ENCODE measurements around the gene FHAD1.

The FHAD1 gene

DNA sequence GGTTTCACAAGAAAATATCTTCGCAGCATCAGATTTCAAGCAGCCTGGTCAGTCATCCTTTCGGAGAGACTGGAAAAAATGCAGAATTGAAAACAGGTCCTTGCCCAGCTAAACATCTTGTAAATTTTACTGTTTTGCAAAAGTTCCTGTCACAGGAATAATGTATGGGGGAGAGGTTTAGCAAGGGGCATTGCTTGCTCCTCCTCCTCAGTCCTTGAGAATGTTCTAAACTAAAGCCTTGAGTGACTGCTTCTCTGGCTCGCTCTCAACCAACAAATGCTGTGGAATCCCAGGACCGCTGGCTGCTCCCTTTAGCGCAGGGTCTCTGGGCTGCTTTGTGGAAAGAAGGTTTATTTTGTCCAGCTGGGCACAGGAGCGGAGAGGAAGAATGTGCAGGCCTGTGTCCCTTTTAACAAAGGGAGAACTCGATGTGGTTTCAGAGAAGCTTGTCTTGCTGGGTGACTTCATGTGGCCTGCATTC is 33.6 kb upstream of the FHAD1 start:
- H3K27me3 ChIP-seq (ENCODE audit: low read depth, low read length) = peaks cover 12% of the 10 kb centered on the region; the same call in 1 of the 2 replicates
- H3K36me3 ChIP-seq (replicated peaks; ENCODE audit: low read depth, low read length) = no peaks in the 10 kb centered on the region
- H4K20me1 ChIP-seq (ENCODE audit: insufficient read depth, low read length) = no peaks in the 10 kb centered on the region
- H3K9ac ChIP-seq (ENCODE audit: low read length) = no peak overlapping the region
- H3K27ac ChIP-seq (ENCODE audit: low read length) = no peak overlapping the region
- no peaks in the 10 kb centered on the region for H3K4me1 ChIP-seq (ENCODE audit: low read length)
- H3K4me3 ChIP-seq (ENCODE audit: low read length) = no peak overlapping the region
- no peak for TF ChIP-seq EZH2phosphoT487 (IDR thresholded peaks at IDR 0.05; ENCODE audit: low read depth)
- TF ChIP-seq, protein P1, sequence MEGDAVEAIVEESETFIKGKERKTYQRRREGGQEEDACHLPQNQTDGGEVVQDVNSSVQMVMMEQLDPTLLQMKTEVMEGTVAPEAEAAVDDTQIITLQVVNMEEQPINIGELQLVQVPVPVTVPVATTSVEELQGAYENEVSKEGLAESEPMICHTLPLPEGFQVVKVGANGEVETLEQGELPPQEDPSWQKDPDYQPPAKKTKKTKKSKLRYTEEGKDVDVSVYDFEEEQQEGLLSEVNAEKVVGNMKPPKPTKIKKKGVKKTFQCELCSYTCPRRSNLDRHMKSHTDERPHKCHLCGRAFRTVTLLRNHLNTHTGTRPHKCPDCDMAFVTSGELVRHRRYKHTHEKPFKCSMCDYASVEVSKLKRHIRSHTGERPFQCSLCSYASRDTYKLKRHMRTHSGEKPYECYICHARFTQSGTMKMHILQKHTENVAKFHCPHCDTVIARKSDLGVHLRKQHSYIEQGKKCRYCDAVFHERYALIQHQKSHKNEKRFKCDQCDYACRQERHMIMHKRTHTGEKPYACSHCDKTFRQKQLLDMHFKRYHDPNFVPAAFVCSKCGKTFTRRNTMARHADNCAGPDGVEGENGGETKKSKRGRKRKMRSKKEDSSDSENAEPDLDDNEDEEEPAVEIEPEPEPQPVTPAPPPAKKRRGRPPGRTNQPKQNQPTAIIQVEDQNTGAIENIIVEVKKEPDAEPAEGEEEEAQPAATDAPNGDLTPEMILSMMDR (IDR thresholded peaks at IDR 0.05; ENCODE audit: low read depth, low read length) = no peak
- no peaks in the 10 kb centered on the region for H3K9me3 ChIP-seq (ENCODE audit: insufficient read depth, low read length)
- no peak overlapping the region for H2AFZ ChIP-seq (ENCODE audit: low read depth, low read length)
- H3K79me2 ChIP-seq (ENCODE audit: low read length) = no peaks in the 10 kb centered on the region
- H3K4me2 ChIP-seq (ENCODE audit: low read length) = no peak overlapping the region

DNA sequence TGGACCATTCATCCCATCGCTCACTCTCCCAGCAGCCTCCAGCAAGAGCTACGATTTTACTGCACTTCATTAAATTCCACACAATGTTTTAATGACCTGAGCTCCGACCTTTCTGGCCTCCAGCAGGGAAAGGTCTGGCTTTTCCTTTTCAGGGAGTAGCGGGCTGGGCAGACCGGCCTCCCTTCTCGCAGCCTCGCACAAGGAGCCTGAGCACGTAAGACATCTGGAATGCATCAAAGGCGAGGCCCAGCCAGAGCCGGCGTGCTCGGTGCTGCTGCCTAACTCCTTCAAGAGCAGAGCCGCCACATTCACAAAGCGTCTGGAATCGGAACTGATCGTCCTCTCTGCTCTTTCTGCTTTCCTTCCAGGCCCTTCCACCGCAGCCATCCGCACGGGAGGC is 32.5 kb upstream of the FHAD1 start:
- no peak overlapping the region for H2AFZ ChIP-seq (ENCODE audit: low read depth, low read length)
- H3K9ac ChIP-seq (ENCODE audit: low read length) = no peak overlapping the region
- no peaks in the 10 kb centered on the region for H4K20me1 ChIP-seq (ENCODE audit: insufficient read depth, low read length)
- H3K4me1 ChIP-seq (ENCODE audit: low read length) = no peaks in the 10 kb centered on the region
- no peaks in the 10 kb centered on the region for H3K79me2 ChIP-seq (ENCODE audit: low read length)
- no peak overlapping the region for H3K4me3 ChIP-seq (ENCODE audit: low read length)
- peaks cover 12% of the 10 kb centered on the region; the same call in 1 of the 2 replicates for H3K27me3 ChIP-seq (ENCODE audit: low read depth, low read length)
- no peak overlapping the region for H3K4me2 ChIP-seq (ENCODE audit: low read length)
- no peaks in the 10 kb centered on the region for H3K36me3 ChIP-seq (replicated peaks; ENCODE audit: low read depth, low read length)
- H3K27ac ChIP-seq (ENCODE audit: low read length) = no peak overlapping the region
- H3K9me3 ChIP-seq (ENCODE audit: insufficient read depth, low read length) = no peaks in the 10 kb centered on the region
- TF ChIP-seq, protein P1 (IDR thresholded peaks at IDR 0.05; ENCODE audit: low read depth, low read length) = no peak
- TF ChIP-seq EZH2phosphoT487 (IDR thresholded peaks at IDR 0.05; ENCODE audit: low read depth) = no peak

DNA sequence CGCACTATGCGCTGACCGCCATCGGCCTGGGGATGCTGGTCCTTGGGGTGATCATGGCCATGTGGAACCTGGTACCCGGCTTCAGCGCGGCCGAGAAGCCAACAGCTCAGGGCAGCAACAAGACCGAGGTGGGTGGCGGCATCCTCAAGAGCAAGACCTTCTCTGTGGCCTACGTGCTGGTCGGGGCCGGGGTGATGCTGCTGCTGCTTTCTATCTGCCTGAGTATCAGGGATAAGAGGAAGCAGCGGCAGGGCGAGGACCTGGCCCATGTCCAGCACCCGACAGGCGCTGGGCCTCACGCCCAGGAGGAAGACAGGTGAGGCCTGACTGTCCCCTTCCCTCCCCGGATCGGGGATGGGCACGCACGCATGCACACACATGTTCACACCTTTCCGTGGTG is 31.9 kb upstream of the FHAD1 start:
- TF ChIP-seq, protein P1 (IDR thresholded peaks at IDR 0.05; ENCODE audit: low read depth, low read length) = no peak
- TF ChIP-seq EZH2phosphoT487 (IDR thresholded peaks at IDR 0.05; ENCODE audit: low read depth) = no peak
- Histone ChIP-seq H3K9me3 (ENCODE audit: insufficient read depth, low read length) (no peaks in the 10 kb centered on the region), H3K36me3 (replicated peaks; ENCODE audit: low read depth, low read length) (no peaks in the 10 kb centered on the region), H3K4me2 (ENCODE audit: low read length) (no peak overlapping the region), H2AFZ (ENCODE audit: low read depth, low read length) (no peak overlapping the region), H4K20me1 (ENCODE audit: insufficient read depth, low read length) (no peaks in the 10 kb centered on the region), H3K79me2 (ENCODE audit: low read length) (no peaks in the 10 kb centered on the region), H3K4me3 (ENCODE audit: low read length) (no peak overlapping the region), H3K27me3 (ENCODE audit: low read depth, low read length) (peaks cover 12% of the 10 kb centered on the region; the same call in 1 of the 2 replicates), H3K4me1 (ENCODE audit: low read length) (no peaks in the 10 kb centered on the region), H3K9ac (ENCODE audit: low read length) (no peak overlapping the region), H3K27ac (ENCODE audit: low read length) (no peak overlapping the region)

DNA sequence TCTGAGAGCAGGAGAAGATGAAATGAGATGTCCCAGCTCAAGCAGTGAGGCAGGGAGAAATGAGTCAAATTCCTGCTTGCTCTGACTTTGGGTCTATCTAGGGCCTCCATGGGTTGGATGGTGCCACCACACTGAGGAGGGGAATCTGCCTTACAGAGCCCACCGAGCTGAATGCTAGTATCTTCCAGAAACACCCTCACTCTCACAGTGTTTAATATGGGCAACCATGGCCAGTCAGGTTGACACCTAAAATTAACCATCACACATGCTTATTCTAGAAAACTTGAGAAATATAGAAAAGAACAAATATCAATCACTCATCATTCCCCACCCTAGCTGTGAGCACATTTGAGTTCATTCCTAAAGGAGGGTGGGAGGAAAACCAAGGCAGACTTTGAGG is 29.4 kb upstream of the FHAD1 start:
- H3K27me3 ChIP-seq (ENCODE audit: low read depth, low read length) = peaks cover 4% of the 10 kb centered on the region; the same call in 1 of the 2 replicates
- no peaks in the 10 kb centered on the region for H3K4me1 ChIP-seq (ENCODE audit: low read length)
- no peaks in the 10 kb centered on the region for H4K20me1 ChIP-seq (ENCODE audit: insufficient read depth, low read length)
- no peak overlapping the region for H3K4me3 ChIP-seq (ENCODE audit: low read length)
- H3K9ac ChIP-seq (ENCODE audit: low read length) = no peak overlapping the region
- no peak overlapping the region for H2AFZ ChIP-seq (ENCODE audit: low read depth, low read length)
- H3K9me3 ChIP-seq (ENCODE audit: insufficient read depth, low read length) = no peaks in the 10 kb centered on the region
- H3K4me2 ChIP-seq (ENCODE audit: low read length) = no peak overlapping the region
- no peak overlapping the region for H3K27ac ChIP-seq (ENCODE audit: low read length)
- no peaks in the 10 kb centered on the region for H3K79me2 ChIP-seq (ENCODE audit: low read length)
- no peak for TF ChIP-seq EZH2phosphoT487 (IDR thresholded peaks at IDR 0.05; ENCODE audit: low read depth)
- TF ChIP-seq, protein P1 (IDR thresholded peaks at IDR 0.05; ENCODE audit: low read depth, low read length) = no peak
- no peaks in the 10 kb centered on the region for H3K36me3 ChIP-seq (replicated peaks; ENCODE audit: low read depth, low read length)
